GM18517 (cell line): ENCODE data around the gene DYNC1I1.
A peak's percentile ranks its signal among the peaks of the same experiment; 100 is the strongest.

Experiments
- ATAC-seq: cut with Tn5 transposase; IDR thresholded peaks from one replicate; pipeline ENCODE4 v1.9.1; 2021; ENCODE audit warnings: mild to moderate bottlenecking, moderate library complexity; ENCODE audit not compliant: unreplicated experiment

The DYNC1I1 gene

DNA sequence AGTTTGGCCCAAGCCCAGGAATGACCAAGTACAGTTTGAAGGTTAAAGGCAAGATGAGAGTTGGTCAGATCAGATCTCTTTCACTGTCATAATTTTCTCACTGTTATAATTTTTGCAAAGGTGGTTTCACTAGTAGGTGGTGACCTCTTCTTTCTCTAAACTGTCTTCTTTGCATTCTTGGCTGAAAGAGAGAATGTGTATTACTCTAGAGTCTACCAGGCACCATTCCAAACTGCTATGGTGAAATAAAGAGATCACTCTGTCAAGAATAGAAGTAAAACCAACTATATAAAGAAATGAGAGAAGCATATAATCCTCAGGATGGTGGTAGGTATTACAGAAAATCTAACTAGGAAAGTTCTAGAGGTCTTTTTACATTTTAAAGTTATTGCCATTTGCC, 72.7 kb downstream of the DYNC1I1 start:
- no peak for ATAC-seq

- ATAC-seq: no peak
Observed at GRCh38 chr7:95847061-95847460, 74.7 kb downstream of the DYNC1I1 start.

DNA sequence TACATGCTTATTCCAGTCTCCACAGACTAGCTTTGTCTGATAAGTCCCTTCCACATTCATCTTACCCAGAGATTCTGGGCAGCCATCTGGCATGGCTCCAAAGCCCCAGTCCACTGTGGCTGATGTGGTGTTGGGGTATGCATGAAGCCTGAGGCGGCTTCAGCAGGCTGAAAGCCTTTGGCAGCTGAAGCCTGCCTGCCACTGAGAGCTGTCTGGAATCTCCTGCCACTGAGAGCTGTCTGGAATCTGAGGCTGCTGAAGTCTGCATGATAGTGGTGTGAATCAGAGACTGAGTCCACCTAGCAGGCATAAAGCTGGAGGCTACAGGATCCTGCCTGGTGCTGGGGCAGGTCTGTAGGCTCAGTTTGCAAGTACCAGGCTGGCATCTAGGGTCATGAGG, 87.1 kb downstream of the DYNC1I1 start:
- no peak for ATAC-seq

- no peak for ATAC-seq
Observed at GRCh38 chr7:95861041-95861440, 88.7 kb downstream of the DYNC1I1 start.

- no peak for ATAC-seq
Observed at GRCh38 chr7:95863623-95864022, 91.3 kb downstream of the DYNC1I1 start.

DNA sequence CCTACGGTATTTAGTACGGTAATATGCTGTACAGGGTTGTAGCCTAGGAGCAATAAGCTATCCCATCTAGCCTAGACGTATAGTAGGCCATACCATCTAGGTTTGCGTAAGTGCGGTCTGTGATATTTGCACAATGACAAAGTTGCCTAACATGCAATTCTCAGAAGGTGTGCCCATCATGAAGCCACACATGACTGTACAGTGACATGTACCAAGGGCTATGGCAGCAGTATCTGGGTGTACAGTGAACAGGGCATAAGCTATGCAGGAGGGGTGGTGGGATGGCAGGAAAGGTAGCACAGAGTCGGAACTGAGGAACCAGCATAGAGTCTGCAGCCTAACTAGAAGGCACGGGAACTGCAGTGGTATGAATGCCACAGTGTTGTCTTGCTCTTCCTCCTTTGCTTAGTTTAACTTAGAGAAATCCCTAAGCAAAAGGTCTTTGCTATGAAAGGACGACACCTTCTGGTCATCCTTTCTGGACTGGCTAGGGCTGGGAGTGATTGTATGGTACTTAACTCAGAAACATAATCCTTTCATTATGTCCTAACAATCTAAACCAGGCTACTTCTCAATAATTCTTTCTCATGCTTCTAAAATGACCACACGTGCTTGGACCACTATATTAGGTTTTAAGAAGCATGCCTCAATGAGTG, 93.5 kb downstream of the DYNC1I1 start:
- ATAC-seq: no peak

GRCh38 chr7:95867309-95867708, 95.0 kb downstream of the DYNC1I1 start:
- ATAC-seq: peak; percentile 83

DNA sequence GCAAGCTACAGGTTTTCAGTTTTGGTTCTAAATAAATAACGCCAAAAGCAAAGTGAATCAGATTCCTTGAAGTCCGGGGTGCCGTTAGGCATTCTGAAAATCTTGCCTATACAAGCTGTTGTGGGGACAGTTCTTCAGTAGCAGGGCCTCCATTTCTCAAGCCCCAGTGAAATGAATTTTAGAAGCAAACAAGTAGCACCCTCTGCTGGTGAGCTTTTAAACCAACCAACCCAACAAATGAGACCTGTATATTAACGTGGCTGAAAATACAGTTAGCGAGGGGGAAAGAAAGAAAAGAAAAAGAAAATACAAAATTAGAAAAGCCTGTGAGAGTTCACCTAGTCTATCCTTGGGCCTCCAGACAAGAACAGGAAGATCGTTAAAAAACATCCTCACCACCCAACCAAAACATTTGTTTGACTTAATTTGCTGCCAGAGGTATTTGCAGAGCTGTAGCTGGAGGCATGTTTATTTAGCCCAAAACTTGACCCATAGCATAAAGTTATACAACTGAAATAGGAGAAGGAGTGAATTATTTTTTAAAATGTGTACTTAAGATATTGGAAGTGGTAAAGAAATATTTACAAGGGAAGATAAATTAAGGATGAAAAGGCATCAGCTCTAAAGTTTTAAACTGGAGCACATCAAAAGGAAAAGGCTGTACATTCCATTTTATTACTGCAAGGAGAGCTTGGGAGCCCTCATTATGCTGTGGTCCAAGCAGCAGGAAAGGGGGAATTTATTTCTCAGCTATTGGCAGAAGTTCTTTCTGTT, 98.9 kb downstream of the DYNC1I1 start:
- ATAC-seq: peak; percentile 54

DNA sequence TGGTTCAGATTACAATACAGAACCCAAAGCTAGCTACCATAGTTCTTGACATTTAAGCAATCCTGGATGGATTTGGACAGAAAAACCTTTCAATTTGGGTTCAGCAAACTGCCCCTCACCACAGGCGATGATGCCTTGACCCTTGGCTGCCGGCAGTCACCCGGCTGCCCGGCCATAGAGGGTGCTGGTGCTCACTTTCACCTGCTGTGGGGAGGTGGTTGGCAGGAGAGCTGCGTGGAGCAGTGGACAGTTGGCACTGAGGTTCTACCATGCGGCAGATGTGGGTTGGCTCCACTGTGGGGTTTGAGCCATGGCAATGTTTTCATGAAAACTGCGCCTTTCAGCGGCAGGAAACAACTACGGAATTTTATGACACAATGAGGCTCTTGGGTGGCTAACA, 99.5 kb downstream of the DYNC1I1 start:
- no peak for ATAC-seq

DNA sequence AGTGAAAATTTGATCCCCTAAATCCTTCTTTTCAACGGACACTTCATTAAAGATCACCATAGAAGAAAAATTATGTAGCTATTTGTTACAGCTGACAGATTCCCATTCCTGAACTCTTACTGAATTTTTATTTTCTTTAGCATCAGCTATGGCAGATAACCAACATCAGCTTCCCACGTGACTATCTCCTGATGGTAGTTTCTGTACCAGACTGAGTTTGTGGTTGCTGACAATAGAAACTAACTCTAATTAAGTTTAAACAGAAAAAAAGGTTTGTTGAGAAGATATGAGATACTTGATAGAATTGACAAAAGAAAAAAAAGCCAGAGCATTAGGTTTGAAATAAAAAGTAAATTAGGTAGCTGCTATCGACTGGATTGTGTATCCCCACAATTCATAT, 101.8 kb downstream of the DYNC1I1 start:
- no peak for ATAC-seq

DNA sequence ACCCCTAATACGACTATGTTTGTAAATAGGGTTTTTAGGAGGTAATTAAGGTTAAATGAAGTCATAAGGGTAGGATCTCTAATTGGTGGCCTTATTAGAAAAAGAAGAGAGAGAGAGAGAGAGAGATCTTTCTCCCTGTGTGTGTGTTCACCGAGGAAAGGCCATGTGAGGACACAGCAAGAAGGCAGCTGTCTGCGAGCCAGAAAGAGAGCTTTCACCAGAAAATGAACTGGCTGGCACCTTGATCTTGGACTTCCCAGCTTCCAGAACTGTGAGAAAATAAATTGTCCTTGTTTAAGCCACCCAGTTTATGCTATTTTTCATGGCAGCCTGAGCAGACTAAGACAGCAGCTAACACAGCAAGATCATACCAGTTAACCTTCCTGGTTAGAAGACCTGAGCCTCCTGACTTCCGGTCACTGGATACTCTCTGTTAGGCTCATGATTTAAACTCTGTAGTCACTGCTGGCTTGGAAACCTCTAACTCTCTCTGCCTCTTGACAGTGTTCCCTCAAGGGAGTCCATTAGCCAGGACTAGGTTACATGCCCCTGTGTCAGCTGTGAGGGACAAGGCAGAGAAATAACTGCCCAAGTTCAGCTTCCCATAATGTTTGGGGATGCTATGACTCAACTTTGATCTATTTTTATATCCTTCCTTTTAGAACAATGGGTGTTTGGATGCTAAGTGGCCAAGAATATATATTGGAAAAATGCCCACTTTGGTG, 102.3 kb downstream of the DYNC1I1 start:
- no peak for ATAC-seq

GRCh38 chr7:95875519-95875918, 103.2 kb downstream of the DYNC1I1 start:
- no peak for ATAC-seq

DNA sequence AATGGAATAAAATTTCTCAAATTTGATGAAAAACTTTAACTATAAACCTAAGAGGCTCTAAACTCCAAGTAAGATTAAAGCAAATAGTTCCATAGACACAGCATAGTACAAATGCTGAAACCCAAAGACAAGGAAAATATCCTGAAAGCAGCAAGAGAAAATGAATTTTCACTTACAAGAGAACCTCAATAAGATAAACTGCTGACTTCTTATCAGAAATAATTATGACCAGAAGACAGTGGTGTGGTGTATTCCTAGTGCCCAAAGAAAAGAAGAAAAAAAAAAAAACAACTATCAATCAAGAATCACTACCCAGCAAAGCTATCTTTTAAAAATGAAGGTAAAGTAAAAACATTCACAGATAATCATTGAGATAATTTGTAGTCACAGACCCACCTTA, 106.3 kb downstream of the DYNC1I1 start:
- ATAC-seq: no peak

GRCh38 chr7:95881597-95881996, 109.2 kb downstream of the DYNC1I1 start:
- ATAC-seq: no peak

DNA sequence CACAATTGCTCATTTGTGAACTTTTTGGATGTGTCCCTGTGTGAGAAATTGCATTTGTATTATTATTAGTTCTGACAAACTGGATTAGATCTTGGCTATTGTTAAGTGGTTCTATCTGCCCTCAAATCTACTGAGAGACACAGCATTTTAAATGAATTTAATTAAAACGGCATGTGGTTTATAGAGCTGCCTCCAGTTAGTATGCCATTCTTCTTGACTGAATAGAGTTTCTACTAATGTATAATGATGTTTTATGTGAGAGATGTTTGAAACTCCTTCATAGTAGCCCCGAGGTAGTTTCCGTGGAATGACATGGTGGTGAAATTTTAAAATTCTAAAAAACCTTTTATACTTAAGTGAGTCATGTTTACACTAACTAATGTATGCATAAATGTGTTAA, 110.9 kb downstream of the DYNC1I1 start:
- no peak for ATAC-seq

- no peak for ATAC-seq
Observed at GRCh38 chr7:95886501-95887090, 114.2 kb downstream of the DYNC1I1 start.

DNA sequence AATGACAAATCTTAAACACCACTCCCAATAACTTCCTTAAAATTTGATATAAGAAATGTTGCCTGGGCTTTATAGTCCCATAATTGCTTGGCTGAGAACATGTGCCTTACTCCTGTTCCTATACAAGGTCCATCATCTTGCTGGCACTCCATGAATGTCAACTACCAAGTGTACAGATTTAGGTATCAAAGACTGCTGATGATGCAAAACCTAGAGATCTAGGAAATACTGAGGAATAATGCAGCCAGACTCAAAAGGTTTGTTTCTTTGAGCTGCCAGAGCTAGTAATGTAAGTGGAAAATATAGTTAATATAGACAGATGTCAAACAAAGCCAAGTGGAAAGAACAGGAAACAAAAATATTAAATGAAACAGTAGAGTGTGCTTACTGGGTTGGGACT, 121.1 kb downstream of the DYNC1I1 start:
- ATAC-seq: no peak

DNA sequence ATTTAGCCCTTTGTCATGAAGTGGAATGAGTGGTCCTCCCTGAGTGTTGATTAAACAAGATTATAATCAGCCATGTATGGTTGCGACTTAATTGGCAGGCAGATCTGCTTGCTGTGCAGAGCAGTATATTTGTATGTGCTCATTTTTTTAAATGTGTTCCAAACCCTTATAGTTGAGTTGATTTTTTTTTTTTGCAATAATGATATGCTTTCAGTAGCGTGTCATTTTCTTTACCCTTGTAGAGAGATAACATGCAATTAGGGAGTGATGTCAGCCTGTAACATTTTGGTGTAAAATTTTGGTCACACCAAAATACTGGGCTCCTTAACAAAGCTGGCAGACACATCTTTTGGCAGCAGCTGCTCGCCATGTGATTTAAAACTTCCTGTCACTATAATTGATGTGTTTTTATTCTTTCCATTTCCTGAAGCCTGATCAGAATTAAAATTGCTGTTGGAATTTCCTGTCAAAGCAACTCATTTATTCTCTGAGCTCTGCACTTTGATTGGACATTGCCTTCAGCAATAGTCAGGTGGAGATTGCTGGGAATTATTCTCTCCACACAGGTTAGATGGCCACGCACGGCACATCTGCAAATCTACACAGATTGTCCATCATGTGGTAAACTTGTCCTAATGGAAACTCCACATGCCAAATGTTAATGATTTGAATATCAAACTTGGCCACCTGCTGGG, 125.3 kb downstream of the DYNC1I1 start:
- ATAC-seq: no peak

- ATAC-seq: no peak
Observed at GRCh38 chr7:95899919-95900513, 127.7 kb downstream of the DYNC1I1 start.

DNA sequence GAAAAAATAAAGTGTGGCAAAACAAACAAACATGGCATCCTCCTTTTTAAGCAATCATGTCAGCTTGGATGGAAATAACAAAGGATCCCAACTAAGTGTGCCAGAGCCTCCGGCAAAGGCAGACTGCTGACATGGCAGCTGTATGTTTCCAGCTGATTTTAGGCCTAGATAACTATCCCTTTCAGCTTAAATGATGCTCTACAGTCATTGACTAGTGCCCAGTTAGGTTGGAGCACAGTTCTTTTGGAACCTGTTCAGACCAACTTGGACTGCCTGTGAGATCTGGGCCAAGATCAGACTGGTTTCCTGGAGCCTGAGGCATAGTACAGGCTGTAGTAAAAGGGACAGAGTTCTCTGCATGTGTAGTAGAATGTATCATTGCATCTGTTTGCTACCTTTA, 128.7 kb downstream of the DYNC1I1 start:
- no peak for ATAC-seq

- no peak for ATAC-seq
Observed at GRCh38 chr7:95904099-95904498, 131.7 kb downstream of the DYNC1I1 start.
